ENCODE results near the gene IRX4. TPM values are rescaled to one million over a fixed set of nuclear protein-coding genes. Genes with fewer than 3 reads are reported as not detected.
A peak's percentile ranks its signal among the peaks of the same experiment; 100 is the strongest.

Gene IRX4
- total and polyA plus RNA-seq, 10 donors: 0.05 TPM; not detected in 9

GRCh38 chr5:1875281-1875842 is 7.4 kb downstream of the IRX4 start:
- Histone ChIP-seq H3K27me3 (replicated peaks in 1 of 7) (peaks cover 25 to 93% (median 86%) of the 10 kb centered on the region in 7 donors), H3K4me1 (peaks cover 13 to 39% (median 24%) of the 10 kb centered on the region in 6 donors), H3K36me3 (no peaks in the 10 kb centered on the region), H3K4me3 (peak overlapping the region in 4 of 8 donors; percentile 14 to 37 (median 15)), H3K9me3 (peaks cover 0 to 10% (median 0%) of the 10 kb centered on the region in 8 donors), H3K27ac (no peak overlapping the region)
- no peak for TF ChIP-seq POLR2AphosphoS5 (IDR thresholded peaks at IDR 0.05)
- no peak for TF ChIP-seq CTCF (IDR thresholded peaks at IDR 0.05 in 8 of 11, conservative IDR thresholded peaks at IDR 0.05 in 3 of 11)
- no peak for TF ChIP-seq POLR2A (IDR thresholded peaks at IDR 0.05)
- intact Hi-C loops (cut with DNase I; ENCODE audit: low total_unique reads): no loop called here
- DNase-seq: no peak
- 5 to 8% (median 6%) methylated on average over 18 to 36 of the region's 36 CpGs for WGBS, 5 donors

GRCh38 chr5:1874771-1875220 is 7.9 kb downstream of the IRX4 start:
- no peak for DNase-seq
- Histone ChIP-seq H3K36me3 (no peaks in the 10 kb centered on the region), H3K4me3 (peak overlapping the region in 1 of 8 donors; percentile 37), H3K9me3 (peaks cover 0 to 10% (median 0%) of the 10 kb centered on the region in 8 donors), H3K27me3 (replicated peaks in 1 of 7) (peaks cover 21 to 88% (median 81%) of the 10 kb centered on the region in 7 donors), H3K27ac (no peak overlapping the region), H3K4me1 (peaks cover 13 to 39% (median 24%) of the 10 kb centered on the region in 6 donors)
- WGBS, 5 donors: 2 to 4% (median 3%) methylated on average over 34 to 36 of the region's 36 CpGs
- TF ChIP-seq CTCF (IDR thresholded peaks at IDR 0.05 in 8 of 11, conservative IDR thresholded peaks at IDR 0.05 in 3 of 11): no peak
- TF ChIP-seq POLR2AphosphoS5 (IDR thresholded peaks at IDR 0.05): no peak
- TF ChIP-seq POLR2A (IDR thresholded peaks at IDR 0.05): no peak
- intact Hi-C loops (cut with DNase I; ENCODE audit: low total_unique reads): no loop called here

- Histone ChIP-seq H3K4me1 (peaks cover 13 to 39% (median 24%) of the 10 kb centered on the region in 6 donors), H3K27ac (no peak overlapping the region), H3K9me3 (peaks cover 0 to 10% (median 0%) of the 10 kb centered on the region in 8 donors), H3K36me3 (no peaks in the 10 kb centered on the region), H3K4me3 (no peak overlapping the region), H3K27me3 (replicated peaks in 1 of 7) (peaks cover 21 to 87% (median 76%) of the 10 kb centered on the region in 7 donors)
- intact Hi-C loops (cut with DNase I; ENCODE audit: low total_unique reads): no loop called here
- 6 to 8% (median 7%) methylated on average over 10 of the region's 10 CpGs for WGBS, 5 donors
- no peak for DNase-seq
- no peak for TF ChIP-seq POLR2A (IDR thresholded peaks at IDR 0.05)
- TF ChIP-seq CTCF (IDR thresholded peaks at IDR 0.05 in 8 of 11, conservative IDR thresholded peaks at IDR 0.05 in 3 of 11): no peak
- no peak for TF ChIP-seq POLR2AphosphoS5 (IDR thresholded peaks at IDR 0.05)
These were observed 8.4 kb downstream of the IRX4 start for GRCh38 chr5:1874348-1874747.

- no peak for TF ChIP-seq POLR2A (IDR thresholded peaks at IDR 0.05)
- TF ChIP-seq CTCF (IDR thresholded peaks at IDR 0.05 in 8 of 11, conservative IDR thresholded peaks at IDR 0.05 in 3 of 11): no peak
- no peak for TF ChIP-seq POLR2AphosphoS5 (IDR thresholded peaks at IDR 0.05)
- intact Hi-C loops (cut with DNase I; ENCODE audit: low total_unique reads): no loop called here
- no peak for DNase-seq
- no peak overlapping the region for H3K27ac ChIP-seq
- peaks cover 20 to 87% (median 71%) of the 10 kb centered on the region in 7 donors for H3K27me3 ChIP-seq (replicated peaks in 1 of 7)
- no peak overlapping the region for H3K4me3 ChIP-seq
- WGBS, 5 donors: 24 to 38% (median 25%) methylated on average over 13 of the region's 13 CpGs
- peaks cover 0 to 7% (median 0%) of the 10 kb centered on the region in 8 donors for H3K9me3 ChIP-seq
- no peaks in the 10 kb centered on the region for H3K36me3 ChIP-seq
- H3K4me1 ChIP-seq: peaks cover 13 to 36% (median 24%) of the 10 kb centered on the region in 6 donors
These were observed 9.3 kb downstream of the IRX4 start for GRCh38 chr5:1873243-1873959.

All from spleen (tissue), 11 donors.